Heart right ventricle (tissue), 16 donors: ENCODE data around the gene CYP4F2. TPM values are rescaled to one million over a fixed set of nuclear protein-coding genes. Genes with fewer than 3 reads are reported as not detected.
"Not testable (repeated sequence)": the region's sequence is repeated elsewhere in the genome, so short reads cannot be mapped to it uniquely, and the experiment has no call there.

Experiments used
- ATAC-seq, 8 donors: fragments of 200-7000 bp; cut with Tn5 transposase; one replicate each; pipeline ENCODE4 v1.9.1; 2020; ENCODE audit warnings: mild to moderate bottlenecking in 8 of 8, moderate library complexity in 8 of 8, moderate number of reproducible peaks in 1 of 8
- DNase-seq, 2 donors: peaks; one replicate each; pipeline ENCODE4 v3.0.0-alpha.2; 2020
- H3K27ac ChIP-seq, 10 donors: fragments of 200-600 bp; sonication (generic) in 2 of 10; one replicate each; pipeline versions ENCODE4 v1.5.0 to v1.8.0; 2020 to 2022; ENCODE audit warnings: mild to moderate bottlenecking in 3 of 10
- H3K27me3 ChIP-seq, 7 donors: fragments of 200-600 bp; one replicate each; pipeline ENCODE4 v1.8.0; 2021 to 2022; ENCODE audit warnings: mild to moderate bottlenecking in 2 of 7
- H3K36me3 ChIP-seq, 9 donors: fragments of 200-600 bp; sonication (generic) in 1 of 9; one replicate each; pipeline versions ENCODE4 v1.5.0 to v1.8.0; 2020 to 2022; ENCODE audit warnings: mild to moderate bottlenecking in 2 of 9
- H3K4me1 ChIP-seq, 9 donors: fragments of 200-600 bp; sonication (generic) in 1 of 9; one replicate each; pipeline versions ENCODE4 v1.5.0 to v1.8.0; 2020 to 2022; ENCODE audit warnings: mild to moderate bottlenecking in 4 of 9
- H3K4me3 ChIP-seq, 10 donors: fragments of 200-600 bp; sonication (generic) in 2 of 10; one replicate each; pipeline versions ENCODE4 v1.5.0 to v1.8.0; 2020 to 2022; ENCODE audit warnings: mild to moderate bottlenecking in 7 of 10, moderate library complexity in 2 of 10
- H3K9me3 ChIP-seq, 11 donors: fragments of 200-600 bp in 10 of 11; sonication (generic) in 2 of 11; one replicate each; pipeline versions ENCODE4 v1.5.0 to v1.8.0; 2013 to 2022; ENCODE audit warnings: mild to moderate bottlenecking in 2 of 11, control low read depth in 1 of 11, moderate library complexity in 1 of 11
- CTCF ChIP-seq, 9 donors: fragments of 200-600 bp; sonication (generic) in 2 of 9; IDR thresholded peaks; one replicate each; pipeline versions ENCODE4 v1.5.0 to v1.8.0; 2021 to 2022; ENCODE audit warnings: antibody characterized with exemption in 9 of 9, mild to moderate bottlenecking in 5 of 9, moderate library complexity in 1 of 9
- WGBS, 2 donors: extraction: QIAGEN DNeasy Blood & Tissue Kit; methylation state at CpG; one replicate each; pipeline ENCODE4 v1.1.7; 2013; ENCODE audit warnings: inconsistent platforms in 1 of 2; 5-methylcytosine and 5-hydroxymethylcytosine counted together
- intact Hi-C, 10 donors: fragments of 100-400 bp; cut with DNase I; formaldehyde crosslinking; loops; one replicate each; pipeline versions ENCODE4 v1.11.1 to v1.14.2; 2022
- polyA plus RNA-seq, 2 donors: library from polyadenylated mRNA; stranded (reverse); fragments of 200-250 nt; gene quantifications; one replicate each; pipeline ENCODE4 v1.2.3, GENCODE V29; 2013
- total RNA-seq, 10 donors: library from RNA; stranded (reverse); fragmentation: NEBNext Ultra II Directional in 3 of 10; extraction: Animal tissue kit (Norgen Biotek cat#: 25700) in 3 of 10; gene quantifications; one replicate each; pipeline versions ENCODE4 v1.2.1 to v1.2.4, GENCODE V29; 2021 to 2023
- donor health status: Arrhythmogenic right ventricular cardiomyopathy.
- donor health status: ischemic (EF 13 %, LVEDD 7.1; RV severe dilation, severe dysfunction).
- donor health status: healthy with polysubstance abuse.
- donor health status: DM: no; HTN: yes; CAD: no.
- donor health status: DM: no; HTN: no; CAD: no.
- donor health status: ischemic (EF 25% LVEDD 6.9; RV normal size, moderate dysfunction).
- donor health status: ischemic (EF 25% LVEDD 5.7; RV mildly dilated, moderate dysfunction).
- donor health status: healthy.
- donor health status: DM: yes; HTN: yes; CAD: no.
- donor health status: Ischemic cardiomyopathy.
- donor health status: ischemic (EF 35%, LVEDD 5.7; RV mildly dilated, moderate dysfunction).
- donor health status: nonischemic (EF 11% LVEDD 7.7; RV severe dilation, severe dysfunction).
- donor health status: DM: yes; HTN: yes; CAD: no.
- donor health status: PGD.
- donor health status: ischemic (EF 29% LVEDD 5.4; RV normal size, mild dysfunction).
- donor health status: nonischemic (EF 23%, LVEDD 6.1; RV moderate dilation, normal function).

The CYP4F2 gene
- total and polyA plus RNA-seq, 12 donors, result not detected

DNA sequence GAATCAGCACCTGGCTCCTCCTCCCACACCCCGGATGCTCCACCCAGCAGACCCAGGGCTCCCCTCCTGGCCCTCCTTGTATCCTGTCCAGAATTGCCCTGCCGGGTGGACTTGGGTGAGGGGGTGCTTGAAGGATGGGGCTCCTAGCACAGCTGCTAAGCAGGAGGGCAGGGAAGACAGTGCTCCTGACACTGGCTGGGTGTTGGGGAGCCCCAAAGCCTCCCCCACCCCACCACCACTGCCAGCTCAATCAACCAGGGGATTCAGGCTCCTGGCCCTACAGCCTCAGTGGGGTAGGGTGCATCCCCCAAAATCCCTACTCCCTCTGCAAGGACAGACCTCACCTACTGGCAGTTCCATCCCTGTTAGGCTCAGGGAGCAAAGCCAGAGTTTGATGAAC is 39.1 kb upstream of the CYP4F2 start:
- no peak overlapping the region for H3K27ac ChIP-seq
- intact Hi-C loops, result no loop called here
- peaks cover 0 to 8% (median 0%) of the 10 kb centered on the region in 11 donors for H3K9me3 ChIP-seq
- H3K36me3 ChIP-seq, result no peaks in the 10 kb centered on the region
- WGBS, 2 donors, result 85 to 88% methylated on average over 2 of the region's 2 CpGs
- H3K27me3 ChIP-seq, result peaks cover 0 to 65% (median 25%) of the 10 kb centered on the region in 7 donors
- no peak for DNase-seq
- no peak for TF ChIP-seq CTCF (IDR thresholded peaks at IDR 0.05)
- peaks cover 0 to 11% (median 0%) of the 10 kb centered on the region in 9 donors for H3K4me1 ChIP-seq
- no peak for ATAC-seq
- no peak overlapping the region for H3K4me3 ChIP-seq

- WGBS, 2 donors, result 68 to 72% methylated on average over 3 of the region's 3 CpGs
- no peaks in the 10 kb centered on the region for H3K36me3 ChIP-seq
- H3K4me1 ChIP-seq, result peaks cover 0 to 11% (median 0%) of the 10 kb centered on the region in 9 donors
- DNase-seq, result no peak
- H3K27ac ChIP-seq, result no peak overlapping the region
- intact Hi-C loops, result no loop called here
- TF ChIP-seq CTCF (IDR thresholded peaks at IDR 0.05), result no peak
- H3K27me3 ChIP-seq, result peaks cover 0 to 67% (median 26%) of the 10 kb centered on the region in 7 donors
- H3K4me3 ChIP-seq, result no peak overlapping the region
- H3K9me3 ChIP-seq, result peaks cover 0 to 8% (median 0%) of the 10 kb centered on the region in 11 donors
- no peak for ATAC-seq
These were observed 38.3 kb upstream of the CYP4F2 start for GRCh38 chr19:15936173-15936572.

- no peak overlapping the region for H3K4me3 ChIP-seq
- no peaks in the 10 kb centered on the region for H3K36me3 ChIP-seq
- 59 to 60% methylated on average over 3 of the region's 3 CpGs for WGBS, 2 donors
- peaks cover 0 to 69% (median 35%) of the 10 kb centered on the region in 7 donors for H3K27me3 ChIP-seq
- peaks cover 0 to 11% (median 0%) of the 10 kb centered on the region in 9 donors for H3K4me1 ChIP-seq
- peak overlapping the region in 1 of 10 donors; percentile 61 for H3K27ac ChIP-seq
- peak in 2 of 8 donors; percentile 6 to 16 for ATAC-seq
- TF ChIP-seq CTCF (IDR thresholded peaks at IDR 0.05), result no peak
- intact Hi-C loops, result no loop called here
- DNase-seq, result no peak
- peaks cover 0 to 8% (median 0%) of the 10 kb centered on the region in 11 donors for H3K9me3 ChIP-seq
These were observed 37.4 kb upstream of the CYP4F2 start for GRCh38 chr19:15935167-15935702.

GRCh38 chr19:15934332-15935078 is 36.6 kb upstream of the CYP4F2 start, which contains the start of gene CYP4F11:
CYP4F11 (minus strand) TSS chr19:15934529; CDS start chr19:15934408, 121 bp downstream.
- peaks cover 0 to 8% (median 0%) of the 10 kb centered on the region in 11 donors for H3K9me3 ChIP-seq
- 44 to 61% methylated on average over 10 of the region's 10 CpGs for WGBS, 2 donors
- intact Hi-C loops, result no loop called here
- peaks cover 0 to 11% (median 0%) of the 10 kb centered on the region in 9 donors for H3K4me1 ChIP-seq
- H3K27ac ChIP-seq, result peak within 1 kb of the TSS in 1 of 10 donors; percentile 61
- peaks cover 0 to 71% (median 38%) of the 10 kb centered on the region in 7 donors for H3K27me3 ChIP-seq
- no peaks in the 10 kb centered on the region for H3K36me3 ChIP-seq
- TF ChIP-seq CTCF (IDR thresholded peaks at IDR 0.05), result no peak
- no peak within 1 kb of the TSS for H3K4me3 ChIP-seq
- peak; percentile 20 to 69 for DNase-seq
- ATAC-seq, result peak in 6 of 8 donors; percentile 33 to 99 (median 71)

DNA sequence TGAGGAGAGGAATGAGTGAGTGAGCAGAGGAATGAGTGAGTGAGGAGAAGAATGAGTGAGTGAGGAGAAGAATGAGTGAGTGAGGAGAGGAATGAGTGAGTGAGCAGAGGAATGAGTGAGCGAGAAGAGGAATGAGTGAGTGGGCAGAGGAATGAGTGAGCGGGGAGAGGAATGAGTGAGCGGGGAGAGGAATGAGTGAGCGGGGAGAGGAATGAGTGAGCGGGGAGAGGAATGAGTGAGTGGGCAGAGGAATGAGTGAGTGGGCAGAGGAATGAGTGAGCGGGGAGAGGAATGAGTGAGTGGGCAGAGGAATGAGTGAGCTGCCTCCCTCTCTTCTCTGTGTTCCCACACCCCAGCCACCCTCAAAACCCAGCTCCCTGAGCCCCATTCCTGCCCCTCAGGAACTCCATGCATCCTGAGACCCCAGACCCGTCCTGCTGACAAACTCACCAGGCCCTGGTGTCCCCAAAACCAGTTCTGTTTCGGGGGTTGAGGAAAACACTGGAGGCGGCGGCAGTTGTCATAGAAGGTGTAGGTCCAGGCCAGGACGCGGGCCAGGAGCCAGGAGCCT is 36.0 kb upstream of the CYP4F2 start:
- H3K9me3 ChIP-seq, H3K36me3 ChIP-seq, ATAC-seq, H3K4me3 ChIP-seq, intact Hi-C loops, DNase-seq: not testable (repeated sequence)
- peaks cover 0 to 71% (median 38%) of the 10 kb centered on the region in 7 donors for H3K27me3 ChIP-seq
- 69 to 83% methylated on average over 12 of the region's 12 CpGs for WGBS, 2 donors
- H3K4me1 ChIP-seq, result peaks cover 0 to 11% (median 0%) of the 10 kb centered on the region in 9 donors
- H3K27ac ChIP-seq, result peak overlapping the region in 1 of 10 donors; percentile 61
